Muscle of arm (tissue), 12 donors: ENCODE data around the gene ARHGEF40. TPM values are rescaled to one million over a fixed set of nuclear protein-coding genes. Genes with fewer than 3 reads are reported as not detected.

ENCODE experiments used
- DNase-seq: peaks from one replicate; pipeline ENCODE4 v3.0.0-alpha.2; 2013
- polyA plus RNA-seq, 12 donors: library from polyadenylated mRNA; unstranded; fragments of 120-200 nt; gene quantifications; one replicate each; pipeline ENCODE4 v1.2.1, GENCODE V29; 2013; ENCODE audit not compliant: insufficient read length in 12 of 12

The ARHGEF40 gene
- polyA plus RNA-seq, 12 donors: 52.3 to 196 (median 66.0) TPM

DNA sequence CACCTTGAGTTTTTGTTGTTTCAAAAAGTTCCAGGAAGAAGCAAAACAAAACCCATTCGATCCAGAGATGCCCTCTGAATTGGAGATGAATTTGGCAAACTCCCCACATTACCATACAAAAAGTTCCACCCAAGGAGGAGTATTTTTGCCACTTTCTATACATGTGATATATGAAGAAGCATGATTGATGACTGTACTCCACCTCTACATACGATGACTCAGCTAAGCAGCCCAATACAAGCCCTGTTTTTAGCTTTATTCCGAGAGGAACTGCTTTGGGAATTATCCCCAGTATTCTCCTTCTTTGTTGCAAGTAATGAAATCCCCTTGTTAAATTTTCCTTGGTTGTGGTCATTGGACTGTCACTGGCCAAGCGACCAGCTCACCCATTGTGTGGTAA lies 42.2 kb downstream of the ARHGEF40 start:
- DNase-seq: no peak

DNA sequence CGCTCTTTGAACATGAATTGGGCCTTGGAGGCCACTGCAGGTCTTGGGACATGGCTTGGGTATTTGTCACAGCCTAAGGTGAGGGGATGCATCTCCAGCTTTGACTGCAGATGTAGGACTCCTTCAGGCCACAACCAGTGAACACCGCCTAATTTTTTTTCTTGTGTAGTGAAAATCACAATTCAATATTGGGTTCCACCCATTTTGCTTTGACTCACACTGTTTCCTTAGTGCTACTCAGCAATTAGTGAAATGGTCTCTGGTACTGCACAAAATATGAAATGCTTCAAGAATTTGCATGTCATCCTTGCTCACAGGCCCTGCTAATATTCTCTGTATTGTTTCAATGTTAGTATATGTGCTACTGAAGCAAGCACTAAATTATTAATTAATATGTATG lies 43.3 kb downstream of the ARHGEF40 start:
- DNase-seq: no peak

DNA sequence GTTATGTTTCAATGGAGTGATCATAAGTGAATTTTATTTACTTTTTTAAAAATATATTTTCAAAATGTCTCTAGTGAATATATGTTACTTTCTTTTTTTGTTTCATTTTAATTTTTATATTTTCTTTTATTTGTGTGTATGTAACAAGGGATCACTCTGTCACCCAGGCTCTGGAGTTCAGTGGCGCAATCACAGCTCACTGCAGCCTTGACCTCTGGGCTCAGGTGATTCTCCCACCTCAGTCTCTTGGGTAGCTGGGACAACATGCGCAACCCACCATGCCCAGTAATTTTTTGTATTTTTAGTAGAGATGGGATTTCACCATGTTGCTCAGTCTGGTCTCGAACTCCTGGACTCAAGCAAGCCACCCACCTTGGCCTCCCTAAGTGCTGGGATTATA lies 48.8 kb downstream of the ARHGEF40 start:
- no peak for DNase-seq

DNA sequence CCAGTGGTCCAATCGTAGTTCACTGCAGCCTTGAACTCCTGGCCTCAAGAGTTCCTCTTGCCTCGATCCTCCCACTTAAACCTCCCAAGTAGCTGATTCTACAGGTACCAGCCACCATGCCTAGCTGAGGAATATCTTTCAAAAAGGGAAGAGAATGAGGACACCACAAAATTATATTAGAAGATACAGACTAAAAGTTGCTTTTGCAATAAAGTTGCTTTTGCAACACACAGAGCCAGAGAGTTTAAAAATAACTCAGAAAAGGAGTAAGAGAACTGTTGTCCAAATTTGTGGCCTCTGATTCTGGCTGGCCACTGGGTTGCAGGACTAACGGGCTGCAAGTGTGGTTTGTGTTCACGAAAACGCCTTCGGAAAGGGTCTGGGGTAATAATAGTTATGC lies 50.6 kb downstream of the ARHGEF40 start:
- DNase-seq: no peak

DNA sequence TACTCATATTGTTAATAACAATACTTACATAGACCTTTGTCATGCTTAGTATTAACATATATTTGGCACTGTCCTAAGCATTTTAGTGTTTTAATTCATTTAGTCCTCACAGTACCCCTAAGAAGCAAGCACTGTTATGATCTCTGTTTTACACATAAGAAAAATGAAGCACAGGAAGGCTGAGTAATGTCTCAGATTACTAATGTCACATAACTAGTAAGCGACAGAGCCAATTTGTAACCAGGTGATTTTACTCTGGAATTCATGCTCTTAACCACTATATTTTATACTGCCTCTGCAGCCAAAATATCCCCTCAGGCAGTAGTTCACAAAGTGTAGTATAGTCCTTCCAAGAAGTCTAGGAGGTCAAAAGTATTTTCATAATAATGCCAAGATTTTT lies 51.0 kb downstream of the ARHGEF40 start:
- DNase-seq: no peak

DNA sequence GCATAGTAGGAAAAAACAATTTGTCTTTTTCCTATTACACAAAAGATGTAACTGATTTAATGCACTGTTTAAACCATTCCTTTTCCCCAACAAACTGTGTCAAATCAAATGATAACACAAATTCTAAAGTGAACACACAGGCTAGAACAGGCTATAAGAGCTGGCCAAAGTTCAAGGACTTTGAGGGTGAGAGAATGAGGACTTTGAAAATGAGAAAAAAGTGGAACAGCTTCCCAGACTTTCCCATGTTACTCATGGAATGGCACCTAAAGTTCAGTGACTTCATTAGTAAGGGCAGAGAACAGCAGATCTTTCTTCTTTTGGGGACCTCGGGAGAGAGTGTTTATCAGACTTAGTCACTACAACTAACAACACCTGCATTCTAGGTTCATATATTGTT lies 53.3 kb downstream of the ARHGEF40 start:
- DNase-seq: no peak

DNA sequence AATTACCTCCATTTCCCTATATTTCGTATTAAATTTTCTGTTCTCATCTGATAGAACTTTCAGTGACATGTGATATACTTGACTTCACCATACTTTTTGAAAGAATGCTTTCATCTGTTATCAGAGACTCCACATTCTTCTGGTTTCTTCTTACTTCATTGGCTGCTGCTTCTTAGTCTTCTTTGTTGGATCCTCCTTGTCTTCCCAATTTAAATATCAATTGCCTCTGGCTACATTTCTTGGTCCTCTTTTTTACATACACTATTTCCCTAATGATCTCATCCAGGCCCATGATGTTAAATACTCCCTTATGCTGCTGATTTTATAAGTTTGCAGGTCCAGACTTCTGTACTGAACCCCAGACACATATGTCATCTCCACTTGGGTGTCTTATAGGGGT lies 63.8 kb downstream of the ARHGEF40 start:
- DNase-seq: no peak

DNA sequence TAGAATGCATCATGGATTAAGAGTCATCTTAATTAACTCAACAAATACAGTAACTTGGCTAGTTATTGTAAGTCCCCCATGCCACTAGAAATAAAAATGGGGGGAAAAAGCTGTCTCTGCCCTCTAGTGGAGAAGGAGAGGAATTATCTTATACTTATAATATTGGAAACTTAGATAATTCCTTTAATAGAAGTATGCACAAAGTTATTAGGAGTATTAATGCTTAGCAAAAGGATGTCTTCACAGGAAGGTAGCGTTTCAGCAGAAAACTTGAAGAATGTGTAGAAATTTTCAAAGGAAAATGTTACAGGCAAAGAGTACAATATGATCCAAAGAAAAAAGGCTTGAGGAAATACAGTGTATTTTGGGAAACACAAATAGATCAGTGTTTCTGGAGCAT lies 65.9 kb downstream of the ARHGEF40 start:
- no peak for DNase-seq

Other genes with a start within 250 kb of the ARHGEF40 start
- gene RNASE3, start 178.9 kb upstream of the ARHGEF40 start, polyA plus RNA-seq: 1 to 10 TPM in 1 of 12 donors, under 1 TPM in 2, not detected in 9; 0.30 to 6.1 (median 0.63) TPM
- gene RNASE2, start 114.8 kb upstream of the ARHGEF40 start, polyA plus RNA-seq: 10 to 100 TPM in 1 of 12 donors, 1 to 10 TPM in 1, under 1 TPM in 7, not detected in 3; 0.40 to 13.3 (median 0.72) TPM
- 10 to 100 TPM in 11 of 12 donors, not detected in 1; 41.2 to 84.2 (median 63.5) TPM for gene METTL17, start 80.3 kb upstream of the ARHGEF40 start, polyA plus RNA-seq
- gene SLC39A2, start 71.0 kb upstream of the ARHGEF40 start, polyA plus RNA-seq: 1 to 10 TPM in 2 of 12 donors, under 1 TPM in 2, not detected in 8; 0.15 to 1.6 (median 0.81) TPM
- gene NDRG2, start 45.2 kb upstream of the ARHGEF40 start, polyA plus RNA-seq: 100 to 1,000 TPM in 11 of 12 donors, not detected in 1; 110 to 226 (median 185) TPM
- gene TPPP2, start 40.1 kb upstream of the ARHGEF40 start, polyA plus RNA-seq: under 1 TPM in 10 of 12 donors, not detected in 2; 0.34 to 0.78 (median 0.59) TPM
- under 1 TPM in 6 of 12 donors, not detected in 6; 0.14 to 0.31 (median 0.24) TPM for gene RNASE13, start 35.5 kb upstream of the ARHGEF40 start, polyA plus RNA-seq
- gene RNASE7, start 27.9 kb upstream of the ARHGEF40 start, polyA plus RNA-seq: under 1 TPM in 5 of 12 donors, not detected in 7; 0.11 to 0.40 (median 0.16) TPM
- not detected for gene RNASE8, start 12.5 kb upstream of the ARHGEF40 start, polyA plus RNA-seq
- gene ZNF219, start 28.4 kb downstream of the ARHGEF40 start, polyA plus RNA-seq: 10 to 100 TPM in 11 of 12 donors, not detected in 1; 11.1 to 32.5 (median 14.7) TPM
- gene TMEM253, start 30.8 kb downstream of the ARHGEF40 start, polyA plus RNA-seq: under 1 TPM in 10 of 12 donors, not detected in 2; 0.27 to 0.82 (median 0.52) TPM
- gene OR5AU1, start 85.8 kb downstream of the ARHGEF40 start, polyA plus RNA-seq: under 1 TPM in 2 of 12 donors, not detected in 10; 0.03 to 0.05 TPM
- gene HNRNPC, start 199.1 kb downstream of the ARHGEF40 start, polyA plus RNA-seq: 100 to 1,000 TPM in 11 of 12 donors, not detected in 1; 385 to 728 (median 453) TPM
- gene RPGRIP1, start 209.8 kb downstream of the ARHGEF40 start, polyA plus RNA-seq: under 1 TPM in 10 of 12 donors, not detected in 2; 0.26 to 0.86 (median 0.50) TPM